ENCODE data around the gene ZNF473.
"Not testable (repeated sequence)": the region's sequence is repeated elsewhere in the genome, so short reads cannot be mapped to it uniquely, and the experiment has no call there.

The ZNF473 gene

DNA sequence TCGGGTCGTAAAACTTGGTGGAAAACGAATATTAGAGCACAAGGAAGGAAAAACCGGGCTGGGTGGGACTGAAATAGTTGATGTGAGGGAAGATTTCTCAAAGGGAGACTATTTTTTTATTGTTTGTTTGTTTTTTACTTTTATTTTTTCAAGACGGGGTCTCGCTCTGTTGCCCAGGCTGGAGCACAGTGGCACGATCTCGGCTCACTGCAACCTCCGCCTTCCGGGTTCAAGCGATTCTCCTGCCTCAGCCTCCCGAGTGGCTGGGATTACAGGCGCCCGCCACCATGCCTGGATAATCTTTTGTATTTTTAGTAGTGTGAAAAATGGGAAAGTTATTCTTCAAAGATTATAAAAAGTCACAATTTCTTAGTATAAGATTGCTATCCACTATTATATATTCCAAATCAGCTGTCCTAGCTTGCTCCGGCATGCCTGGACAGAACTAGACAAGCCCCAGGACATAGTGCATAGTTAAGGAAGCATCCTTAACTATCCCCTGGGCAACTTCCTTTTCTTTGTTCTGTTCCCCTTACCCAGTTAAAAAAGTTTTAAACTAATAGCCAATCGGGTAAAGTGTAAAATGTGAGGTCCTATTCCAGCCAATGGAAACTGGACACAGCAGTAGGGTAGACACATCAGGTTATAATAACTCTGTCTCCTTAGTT lies 25.6 kb downstream of the ZNF473 start:
- not testable (repeated sequence) for DNase-seq

DNA sequence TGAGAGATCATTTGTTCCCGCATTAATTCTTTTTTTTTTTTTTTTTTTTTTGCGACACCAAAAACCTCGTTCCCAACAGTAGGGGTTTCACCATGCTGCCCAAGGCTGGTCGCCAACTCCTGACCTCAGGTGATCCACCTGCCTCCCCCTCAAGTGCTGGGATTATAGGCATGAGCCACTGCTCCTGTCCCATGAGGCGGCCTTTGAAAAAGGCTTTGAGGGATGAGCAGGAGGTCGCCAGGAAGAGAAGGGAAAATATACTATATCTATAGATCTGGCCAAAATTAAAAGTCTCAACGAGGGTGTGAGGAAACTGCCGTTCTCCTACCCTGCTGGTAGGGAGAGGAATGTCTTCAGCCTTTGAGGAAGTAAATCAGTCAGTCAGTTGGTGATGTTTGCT lies 26.2 kb downstream of the ZNF473 start:
- no peak for DNase-seq

- DNase-seq: no peak
Observed at GRCh38 chr19:50053119-50053518, 27.3 kb downstream of the ZNF473 start.

GRCh38 chr19:50058425-50058824 lies 32.6 kb downstream of the ZNF473 start:
- DNase-seq: no peak

GRCh38 chr19:50059045-50059444 lies 33.2 kb downstream of the ZNF473 start:
- DNase-seq: no peak

GRCh38 chr19:50060107-50060506 lies 34.3 kb downstream of the ZNF473 start:
- DNase-seq: no peak

DNA sequence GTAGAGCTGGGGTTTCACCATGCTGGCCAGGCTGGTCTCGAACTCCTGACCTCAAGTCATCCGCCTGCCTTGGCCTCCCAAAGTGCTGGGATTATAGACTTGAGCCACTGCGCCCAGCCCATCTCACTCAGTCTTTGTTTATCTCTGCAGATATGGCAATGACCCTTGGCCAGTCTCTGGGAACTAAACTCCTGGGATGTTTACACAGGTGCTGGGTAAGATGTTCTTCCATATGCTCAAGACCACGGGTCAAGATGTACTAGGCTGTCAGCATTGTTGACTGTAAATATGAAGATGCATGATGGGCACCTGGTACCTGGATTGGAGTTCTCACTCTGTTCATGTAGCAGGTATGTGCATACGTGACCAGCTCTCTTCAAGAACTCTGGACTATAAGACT lies 35.8 kb downstream of the ZNF473 start:
- DNase-seq: no peak

DNA sequence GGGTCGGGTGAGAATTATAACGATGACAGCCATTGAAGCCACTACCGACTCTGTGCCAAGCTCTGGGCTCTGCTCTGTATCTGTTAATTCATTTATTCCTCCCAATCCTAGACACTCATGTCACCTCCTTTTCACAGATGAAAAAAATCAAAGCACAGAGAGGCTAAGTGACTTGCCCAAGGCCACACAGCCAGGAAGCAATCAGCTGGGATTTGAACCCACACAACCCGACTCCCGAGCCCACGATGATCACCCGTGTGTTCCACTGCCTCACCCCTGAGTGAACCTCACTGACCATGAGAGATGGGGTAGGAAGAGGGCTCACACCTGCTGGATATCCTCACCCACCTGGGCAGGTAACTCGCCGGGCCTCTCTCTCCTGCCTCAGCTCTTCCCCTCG lies 40.1 kb downstream of the ZNF473 start:
- DNase-seq: no peak

DNA sequence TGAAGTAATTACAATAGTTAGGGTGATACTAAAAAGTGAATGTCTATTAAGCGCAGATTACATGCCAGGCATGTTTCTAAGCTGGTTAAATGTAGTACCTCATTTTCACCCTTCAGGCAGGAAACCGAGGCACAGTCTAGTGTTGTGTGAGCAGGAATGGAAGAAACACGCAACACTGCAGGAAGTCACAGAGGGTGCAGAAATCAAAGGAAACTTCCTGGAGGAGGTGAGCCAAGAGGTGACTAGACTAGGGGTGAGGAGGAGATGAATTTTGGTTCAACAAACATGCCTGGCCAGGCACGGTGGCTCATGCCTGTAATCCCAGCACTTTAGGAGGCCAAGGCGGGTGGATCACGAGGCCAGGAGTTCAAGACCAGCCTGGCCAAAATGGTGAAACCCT lies 41.8 kb downstream of the ZNF473 start:
- DNase-seq: no peak

GRCh38 chr19:50068382-50068781 lies 42.6 kb downstream of the ZNF473 start:
- DNase-seq: not testable (repeated sequence)

DNA sequence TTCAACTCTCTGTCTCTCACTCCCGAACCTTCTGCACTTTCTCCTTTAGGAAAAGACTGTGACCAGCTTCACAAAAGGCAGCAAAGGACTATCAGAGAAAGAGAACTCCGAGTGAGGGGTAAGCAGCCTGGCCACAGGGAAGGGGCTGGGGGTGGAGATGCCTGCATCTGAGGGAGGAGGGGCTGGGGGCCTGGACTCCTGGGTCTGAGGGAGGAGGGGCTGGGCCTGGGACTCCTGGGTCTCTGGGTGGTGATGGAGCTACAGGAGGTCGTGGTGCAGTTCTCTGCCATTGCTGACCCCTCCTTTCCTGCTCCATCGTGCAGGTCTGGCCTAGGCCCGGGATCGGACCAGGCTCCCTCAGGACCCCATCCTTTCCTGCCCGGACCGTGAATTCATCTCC lies 49.3 kb downstream of the ZNF473 start:
- DNase-seq: not testable (repeated sequence)

- not testable (repeated sequence) for DNase-seq
Observed at GRCh38 chr19:50075644-50076372, 50.0 kb downstream of the ZNF473 start.

- DNase-seq: not testable (repeated sequence)
Observed at GRCh38 chr19:50076581-50077355, 51.0 kb downstream of the ZNF473 start.

- not testable (repeated sequence) for DNase-seq
Observed at GRCh38 chr19:50079014-50079413, 53.2 kb downstream of the ZNF473 start.

GRCh38 chr19:50084440-50084839 lies 58.6 kb downstream of the ZNF473 start:
- DNase-seq: not testable (repeated sequence)

- DNase-seq: not testable (repeated sequence)
Observed at GRCh38 chr19:50087153-50087552, 61.3 kb downstream of the ZNF473 start.

DNA sequence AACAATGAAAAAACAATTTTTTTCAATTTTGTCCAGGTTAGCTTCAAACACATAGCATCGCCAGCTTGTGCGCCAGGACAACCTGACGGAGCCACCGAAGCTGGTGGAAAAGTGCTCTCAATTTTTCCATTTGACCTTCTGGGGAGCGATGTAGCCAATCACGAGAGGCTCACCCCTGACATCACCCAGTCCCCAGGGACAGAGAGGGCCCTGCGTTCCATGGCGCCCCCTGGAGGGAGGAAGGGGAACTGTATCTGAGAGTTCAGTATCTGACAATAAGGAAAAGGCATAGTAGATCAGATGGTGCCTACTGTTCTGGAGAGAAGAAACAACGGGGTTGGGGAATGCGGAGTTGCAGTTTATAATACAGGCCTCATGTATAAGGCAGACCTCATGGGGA lies 64.9 kb downstream of the ZNF473 start:
- DNase-seq: not testable (repeated sequence)

DNA sequence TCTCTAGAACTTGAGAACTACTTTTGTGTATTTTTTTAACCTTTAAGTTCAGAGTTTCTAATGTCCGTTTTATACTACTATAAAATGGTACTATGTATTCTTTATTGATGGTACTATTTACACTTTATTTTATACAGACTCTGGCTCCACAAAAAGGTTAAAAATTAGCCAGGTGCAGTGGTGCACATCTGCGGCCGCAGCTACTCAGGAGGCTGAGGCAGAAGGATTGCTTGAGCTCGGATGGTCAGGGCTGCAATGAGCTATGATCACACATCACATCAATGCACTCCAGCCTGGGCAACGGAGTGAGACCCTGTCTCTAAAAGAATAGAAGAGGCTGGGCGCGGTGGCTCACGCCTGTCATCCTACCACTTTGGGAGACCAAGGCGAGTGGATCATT lies 66.0 kb downstream of the ZNF473 start:
- not testable (repeated sequence) for DNase-seq

GRCh38 chr19:50092597-50092996 lies 66.8 kb downstream of the ZNF473 start:
- not testable (repeated sequence) for DNase-seq

- DNase-seq: not testable (repeated sequence)
Observed at GRCh38 chr19:50097884-50098283, 72.1 kb downstream of the ZNF473 start.

- not testable (repeated sequence) for DNase-seq
Observed at GRCh38 chr19:50098892-50099291, 73.1 kb downstream of the ZNF473 start.

DNA sequence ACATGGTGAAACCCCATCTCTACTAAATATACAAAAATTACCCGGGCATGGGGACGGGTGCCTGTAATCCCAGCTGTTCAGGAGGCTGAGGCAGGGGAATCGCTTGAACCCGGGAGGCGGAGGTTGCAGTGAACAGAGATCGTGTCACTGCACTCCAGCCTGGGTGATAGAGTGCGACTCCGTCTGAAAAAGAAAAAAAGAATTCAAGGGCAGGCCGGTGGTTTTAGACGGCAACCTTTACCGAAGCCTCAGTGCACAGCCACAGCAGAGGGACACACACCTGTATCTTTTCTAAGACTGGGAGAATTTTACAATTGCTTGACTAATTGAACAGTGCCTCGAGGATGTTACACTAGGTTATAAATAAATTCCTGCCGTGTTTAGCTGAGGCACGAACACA lies 73.9 kb downstream of the ZNF473 start:
- DNase-seq: not testable (repeated sequence)

DNA sequence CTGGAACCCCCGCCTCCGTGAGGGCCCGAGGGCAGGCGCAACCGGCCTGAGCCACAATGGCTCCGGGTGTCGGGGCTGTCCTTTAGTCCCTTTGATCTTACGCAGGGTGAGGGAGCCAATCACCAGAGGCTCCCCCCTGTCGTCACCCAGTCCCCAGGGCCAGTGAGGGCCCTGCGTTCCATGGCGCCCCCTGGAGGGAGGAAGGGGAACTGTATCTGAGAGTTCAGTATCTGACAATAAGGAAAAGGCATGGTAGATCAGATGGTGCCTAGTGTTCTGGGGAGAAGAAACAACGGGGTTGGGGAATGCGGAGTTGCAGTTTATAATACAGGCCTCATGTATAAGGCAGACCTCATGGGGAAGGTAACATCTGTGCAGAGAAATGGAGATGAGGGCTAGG lies 75.1 kb downstream of the ZNF473 start:
- DNase-seq: not testable (repeated sequence)

Measured in NCI-H82 (cell line).